Activated CD4-positive, alpha-beta T cell treated with anti-CD3 and anti-CD28 coated beads, Interleukin-2, amount 50 U/mL, for 1 hour (primary cell): ENCODE data around the gene GDF15.
A peak's percentile ranks its signal among the peaks of the same experiment; 100 is the strongest.

Experiments
- DNase-seq: peaks from one replicate; pipeline ENCODE4 v3.0.0-alpha.2; 2020

Gene GDF15

DNA sequence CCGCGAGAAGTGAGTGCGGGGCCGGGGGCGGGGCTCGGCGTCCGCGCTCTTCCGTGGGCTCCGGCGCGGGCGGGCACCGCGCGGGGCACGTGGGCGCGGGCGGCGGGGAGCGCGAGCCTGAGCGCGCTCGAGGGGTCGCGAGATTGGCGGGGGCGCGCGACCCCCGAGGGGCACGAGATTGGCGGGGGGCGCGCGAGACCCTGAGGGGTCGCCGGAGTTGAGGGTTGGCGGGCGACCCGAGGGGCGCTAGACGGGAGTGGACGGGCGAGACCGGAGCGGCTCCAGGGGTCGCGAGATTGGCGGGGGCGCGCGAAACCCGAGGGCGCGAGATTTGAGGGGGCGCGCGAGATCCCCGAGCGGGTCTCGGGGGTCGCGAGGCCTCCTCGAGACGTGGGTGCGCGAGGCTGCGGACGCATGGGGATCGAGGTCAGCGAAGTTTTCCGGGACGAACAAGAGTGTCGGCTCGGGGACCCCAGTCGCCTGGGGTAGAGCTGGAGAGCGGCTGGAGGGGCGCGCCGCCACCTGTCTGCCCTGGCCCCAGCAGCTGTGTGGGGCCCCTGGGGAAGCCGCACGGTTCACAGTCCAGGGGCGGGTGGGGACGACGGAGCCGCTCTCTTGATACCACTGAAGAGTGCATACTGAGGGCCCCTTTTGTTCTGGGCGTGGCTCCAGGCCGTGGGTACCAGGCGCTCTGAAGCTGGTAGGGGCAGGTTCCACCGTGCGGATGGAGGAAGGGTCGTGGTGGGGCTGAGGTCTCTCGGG lies 33.9 kb downstream of the GDF15 start:
- DNase-seq, result peak; percentile 42

- no peak for DNase-seq
Observed at GRCh38 chr19:18420930-18421329, 35.0 kb downstream of the GDF15 start.

GRCh38 chr19:18421371-18421959 lies 35.5 kb downstream of the GDF15 start:
- DNase-seq, result no peak

- no peak for DNase-seq
Observed at GRCh38 chr19:18422530-18423191, 36.7 kb downstream of the GDF15 start.

DNA sequence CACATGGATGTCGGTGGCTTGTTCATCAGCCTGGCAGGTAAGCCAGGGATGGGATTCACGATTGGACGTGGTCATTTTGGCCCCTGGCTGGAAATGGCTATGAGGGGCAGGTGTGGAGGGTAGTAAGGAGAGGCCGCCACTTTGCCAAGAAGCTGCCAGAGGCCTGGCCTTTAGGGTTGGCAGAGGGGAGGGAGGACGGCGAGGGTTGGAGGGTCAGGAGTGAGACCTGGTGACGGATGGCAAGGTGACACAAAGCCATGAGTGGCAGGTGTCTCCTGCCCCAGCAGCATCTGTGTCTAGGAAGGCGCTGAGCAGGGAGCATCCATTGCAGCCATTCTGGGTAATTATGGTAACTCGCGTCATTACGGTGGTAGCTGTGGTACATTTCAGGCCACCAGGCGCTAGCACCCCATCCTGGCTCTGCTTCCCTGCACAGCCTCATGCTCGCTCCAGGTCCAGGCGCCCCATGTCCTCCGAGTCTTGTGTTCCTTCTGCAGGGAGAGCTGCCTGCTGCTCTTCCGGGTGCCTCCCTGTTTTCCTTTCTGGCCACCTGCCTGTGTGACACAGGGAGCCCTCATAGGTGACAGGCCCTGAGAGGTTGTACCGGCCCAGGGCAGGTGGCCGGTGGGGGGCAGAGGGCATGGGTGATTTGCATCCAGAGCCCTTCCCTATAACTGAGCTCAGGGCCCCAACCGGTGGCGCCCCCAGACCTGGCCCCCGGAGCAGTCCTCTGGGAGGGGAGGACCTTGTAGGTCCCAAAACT lies 37.5 kb downstream of the GDF15 start:
- DNase-seq, result no peak

DNA sequence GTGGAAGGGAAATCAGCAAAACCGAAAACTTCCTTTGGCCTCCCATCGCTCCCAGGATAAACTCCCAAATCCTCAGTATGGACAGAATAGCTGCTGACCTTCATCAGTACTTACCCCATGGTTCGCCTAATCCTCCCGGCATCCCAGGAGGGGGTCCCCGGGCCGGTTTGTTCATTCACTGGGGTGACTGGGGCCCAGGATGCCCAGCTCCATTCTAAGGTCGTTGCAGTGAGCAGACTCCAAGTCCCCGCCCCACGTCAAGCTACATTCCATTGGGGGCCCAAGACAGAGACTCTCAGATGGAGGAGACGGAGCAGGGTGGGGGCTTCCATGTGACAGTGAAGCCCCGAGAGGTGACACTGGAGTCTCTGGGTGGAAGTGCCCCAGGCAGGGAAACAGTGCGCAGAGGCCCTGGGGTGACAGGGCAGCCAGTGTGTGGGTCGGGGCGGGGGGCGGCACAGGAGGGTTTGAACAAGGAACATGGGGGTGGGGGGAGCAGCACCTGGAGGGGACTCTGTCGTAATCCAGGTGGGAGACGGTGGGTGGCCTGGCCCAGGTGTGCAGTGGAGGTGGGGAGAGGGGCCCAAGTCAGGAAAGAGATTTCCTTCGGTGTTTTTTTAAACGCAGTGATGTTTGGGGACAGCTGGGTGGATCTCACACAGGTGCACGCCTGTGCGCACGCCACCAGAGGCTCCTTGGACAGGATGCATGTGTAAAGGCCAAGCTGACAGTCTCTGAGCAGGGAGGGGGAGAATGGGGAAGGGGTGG lies 38.3 kb downstream of the GDF15 start:
- no peak for DNase-seq

- DNase-seq, result no peak
Observed at GRCh38 chr19:18424890-18425514, 39.0 kb downstream of the GDF15 start.

GRCh38 chr19:18425515-18426415 lies 39.8 kb downstream of the GDF15 start:
- no peak for DNase-seq

DNA sequence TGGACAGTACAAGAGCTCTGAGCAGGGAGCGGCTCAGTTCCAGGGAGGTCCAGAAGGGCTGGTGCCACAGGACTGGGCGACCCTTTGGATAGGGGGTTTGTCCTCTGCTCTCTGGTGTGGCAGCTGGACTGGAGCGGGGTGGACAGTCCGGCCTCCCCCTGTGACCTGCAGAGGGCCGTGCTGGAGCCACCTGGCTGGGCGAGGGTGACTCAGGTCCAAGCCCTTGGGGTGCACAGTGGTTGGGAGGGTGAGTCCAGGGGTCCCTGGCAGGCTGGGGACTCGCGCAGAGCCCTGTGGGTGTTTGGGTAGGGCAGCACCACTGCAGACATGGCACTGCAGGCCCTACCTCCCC lies 40.4 kb downstream of the GDF15 start:
- no peak for DNase-seq

- no peak for DNase-seq
Observed at GRCh38 chr19:18427080-18427742, 41.3 kb downstream of the GDF15 start.

- no peak for DNase-seq
Observed at GRCh38 chr19:18427743-18428113, 41.8 kb downstream of the GDF15 start.

DNA sequence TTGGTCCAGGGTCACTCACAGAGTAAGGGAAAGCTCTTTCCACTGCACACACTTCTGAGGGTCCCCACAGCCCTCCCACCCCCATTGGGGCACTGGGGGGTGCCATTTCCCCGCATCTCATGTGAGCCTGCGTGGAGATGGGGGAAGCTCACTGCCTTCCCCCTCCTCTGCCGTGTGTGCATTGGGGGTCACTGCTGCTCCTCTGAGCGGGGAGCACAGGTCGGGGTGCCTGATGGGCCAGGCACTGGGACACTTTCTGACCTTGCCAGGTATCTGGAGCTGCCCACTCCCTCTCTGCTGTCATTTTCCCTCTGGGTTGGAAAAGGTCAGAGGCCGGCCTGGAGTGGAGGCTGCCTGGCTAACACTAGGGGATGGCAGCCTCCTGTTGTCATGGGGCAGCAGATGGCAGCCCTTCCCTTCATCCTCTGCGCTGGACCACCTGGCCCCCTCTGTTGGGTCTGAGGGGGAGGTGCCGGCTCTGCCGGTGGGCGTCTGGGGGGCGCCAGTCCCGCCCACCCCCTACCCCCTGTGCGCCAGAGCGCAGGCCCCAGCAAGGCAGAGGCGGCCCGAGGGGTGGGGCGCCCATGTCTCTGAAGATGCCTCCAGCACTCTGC lies 42.3 kb downstream of the GDF15 start:
- no peak for DNase-seq

- peak; percentile 86 for DNase-seq
Observed at GRCh38 chr19:18428787-18429674, 43.1 kb downstream of the GDF15 start.

DNA sequence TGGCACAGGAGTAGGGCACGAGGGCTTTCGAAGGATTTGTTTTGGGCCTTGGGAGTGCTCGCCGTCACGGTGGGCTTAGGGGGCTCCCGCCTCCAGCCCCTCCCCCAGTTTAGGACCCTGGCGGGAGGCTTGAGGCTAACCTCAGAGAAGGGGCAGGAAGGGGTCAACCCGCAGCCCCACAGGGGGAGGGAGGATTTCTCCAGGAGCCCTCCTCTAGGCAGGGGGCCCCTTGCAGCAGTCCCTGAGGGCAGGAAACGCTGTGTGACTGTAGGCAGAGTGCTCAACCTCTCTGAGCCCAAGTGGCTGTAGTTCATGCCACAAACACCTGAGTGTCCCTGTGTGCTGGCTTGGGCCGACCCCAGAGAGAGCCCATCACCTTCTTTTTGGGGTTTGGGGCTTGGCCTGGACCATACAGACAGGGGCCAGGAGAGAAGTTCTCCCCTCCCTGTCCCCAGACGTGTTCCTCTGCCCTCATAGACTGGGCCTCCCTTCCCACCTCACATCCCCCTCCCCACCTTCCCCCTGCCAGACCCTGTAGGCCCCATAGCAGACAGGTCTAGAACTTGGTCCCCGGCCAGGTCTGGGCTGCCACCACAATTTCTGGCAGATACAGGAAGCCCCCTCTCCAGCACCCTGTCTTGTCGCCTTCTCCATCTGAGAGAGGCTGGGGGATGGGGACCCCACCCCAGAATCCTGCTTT lies 43.9 kb downstream of the GDF15 start:
- no peak for DNase-seq

DNA sequence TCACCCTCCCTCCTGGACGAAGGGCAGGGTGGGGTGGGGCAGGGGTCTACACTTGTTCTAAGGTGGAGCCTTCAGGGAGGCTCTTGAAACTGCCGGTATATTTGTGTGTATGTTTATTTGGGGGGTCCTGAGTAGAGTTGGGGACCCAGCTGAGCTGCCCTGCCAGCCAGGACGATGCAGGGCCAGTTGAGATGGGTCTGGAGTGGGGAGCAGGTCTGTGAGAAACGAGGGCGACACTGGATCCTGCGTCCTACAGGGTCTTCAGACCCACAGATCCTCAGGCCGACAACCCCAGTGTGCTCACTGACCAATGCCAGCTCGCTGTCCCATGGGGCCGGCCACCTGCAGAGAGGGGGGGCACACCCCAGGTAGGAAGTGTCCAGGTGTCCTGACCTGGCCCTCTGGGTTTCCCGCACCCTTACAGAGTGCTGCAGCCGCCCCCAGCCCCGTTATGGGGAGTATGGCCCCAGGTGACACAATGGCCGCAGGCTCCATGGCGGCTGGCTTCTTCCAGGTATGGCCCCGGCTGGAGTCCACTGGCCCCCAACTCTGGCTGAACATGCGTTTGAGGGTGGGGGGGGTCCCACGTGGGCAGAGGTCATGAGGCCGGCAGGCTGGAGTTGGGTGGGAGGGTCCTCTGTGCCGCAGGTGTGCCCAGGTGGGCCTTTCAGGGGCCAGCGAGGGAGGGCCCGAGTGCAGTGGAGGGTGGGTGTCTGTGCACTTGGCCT lies 44.6 kb downstream of the GDF15 start:
- DNase-seq, result no peak

DNA sequence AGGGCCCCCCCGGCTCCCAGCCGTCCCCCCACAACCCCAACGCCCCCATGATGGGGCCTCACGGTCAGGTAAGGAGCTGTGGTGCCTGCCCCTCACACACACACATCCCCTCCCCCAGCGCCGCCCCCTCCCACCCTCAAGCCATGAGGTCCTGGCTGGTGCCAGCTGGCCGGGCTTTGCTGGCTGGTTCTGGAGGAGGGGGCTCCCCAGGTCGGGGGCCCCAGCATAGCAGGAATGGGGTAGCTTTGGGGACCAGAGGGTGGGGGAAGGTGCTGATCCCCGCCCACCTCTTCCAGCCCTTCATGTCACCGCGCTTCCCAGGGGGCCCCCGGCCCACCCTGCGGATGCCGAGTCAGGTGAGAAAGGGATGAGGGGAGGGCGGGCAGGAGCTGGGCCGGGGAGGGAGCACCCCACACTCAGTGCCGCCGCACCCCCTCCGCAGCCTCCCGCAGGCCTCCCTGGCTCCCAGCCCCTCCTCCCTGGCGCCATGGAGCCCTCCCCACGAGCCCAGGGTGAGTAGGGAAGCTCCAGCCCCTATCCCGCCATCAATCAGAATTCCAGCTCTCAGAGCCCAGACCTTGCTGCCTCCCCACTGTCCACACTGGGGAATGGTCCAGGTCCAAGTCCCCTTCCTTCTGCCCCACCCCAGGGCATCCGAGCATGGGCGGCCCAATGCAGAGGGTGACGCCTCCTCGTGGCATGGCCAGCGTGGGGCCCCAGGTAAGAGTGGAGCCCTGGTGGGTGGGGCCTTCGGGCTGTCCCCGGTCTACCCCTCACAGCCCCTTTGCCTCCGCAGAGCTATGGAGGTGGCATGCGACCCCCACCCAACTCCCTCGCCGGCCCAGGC lies 45.6 kb downstream of the GDF15 start:
- DNase-seq, result no peak
